ENCODE data around the gene MGST3. TPM values are rescaled to one million over a fixed set of nuclear protein-coding genes. Genes with fewer than 3 reads are reported as not detected.

Gene MGST3
- polyA plus RNA-seq, 3 donors, result 57.9 to 228 (median 189) TPM

DNA sequence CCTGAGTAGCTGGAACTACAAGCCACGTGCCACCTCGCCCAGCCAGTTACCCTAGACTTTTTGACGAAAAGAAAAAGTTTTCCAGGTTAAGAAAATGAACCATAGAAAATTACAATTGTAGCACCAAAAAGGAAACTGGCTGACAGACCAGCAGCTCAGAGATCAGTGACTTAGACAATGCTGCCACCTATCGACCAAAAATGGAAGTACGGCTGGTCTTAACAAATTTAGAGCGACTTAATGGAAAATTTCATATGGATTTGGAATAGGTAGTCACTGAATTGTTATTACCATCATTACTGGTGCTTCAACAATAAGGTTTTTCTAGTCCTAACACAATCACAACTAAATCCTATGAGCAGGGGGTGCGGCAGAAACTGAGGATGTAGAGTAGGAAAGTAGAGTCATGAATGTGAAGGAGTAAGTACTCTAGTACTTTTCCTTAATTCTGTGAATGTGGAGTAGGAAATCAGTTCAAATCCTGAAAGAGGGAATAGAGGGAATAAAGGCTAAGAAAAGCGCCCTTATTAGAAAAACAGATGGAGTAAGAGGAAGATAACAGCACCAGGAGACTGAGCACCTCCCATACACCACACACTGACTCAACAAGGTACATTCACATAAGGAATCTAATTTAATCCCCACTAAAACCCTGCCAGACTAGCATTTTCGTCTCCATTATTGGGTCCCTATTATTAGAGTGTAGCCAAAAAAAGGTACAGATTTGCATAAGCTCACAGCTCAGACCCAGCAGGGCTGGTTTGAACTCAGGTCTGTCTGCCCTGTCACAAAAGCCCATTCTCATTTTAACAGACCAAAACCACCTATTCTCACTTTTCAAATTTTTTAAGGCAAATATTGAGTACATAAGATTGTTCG, 37.9 kb upstream of the MGST3 start:
- TF ChIP-seq, protein P1, sequence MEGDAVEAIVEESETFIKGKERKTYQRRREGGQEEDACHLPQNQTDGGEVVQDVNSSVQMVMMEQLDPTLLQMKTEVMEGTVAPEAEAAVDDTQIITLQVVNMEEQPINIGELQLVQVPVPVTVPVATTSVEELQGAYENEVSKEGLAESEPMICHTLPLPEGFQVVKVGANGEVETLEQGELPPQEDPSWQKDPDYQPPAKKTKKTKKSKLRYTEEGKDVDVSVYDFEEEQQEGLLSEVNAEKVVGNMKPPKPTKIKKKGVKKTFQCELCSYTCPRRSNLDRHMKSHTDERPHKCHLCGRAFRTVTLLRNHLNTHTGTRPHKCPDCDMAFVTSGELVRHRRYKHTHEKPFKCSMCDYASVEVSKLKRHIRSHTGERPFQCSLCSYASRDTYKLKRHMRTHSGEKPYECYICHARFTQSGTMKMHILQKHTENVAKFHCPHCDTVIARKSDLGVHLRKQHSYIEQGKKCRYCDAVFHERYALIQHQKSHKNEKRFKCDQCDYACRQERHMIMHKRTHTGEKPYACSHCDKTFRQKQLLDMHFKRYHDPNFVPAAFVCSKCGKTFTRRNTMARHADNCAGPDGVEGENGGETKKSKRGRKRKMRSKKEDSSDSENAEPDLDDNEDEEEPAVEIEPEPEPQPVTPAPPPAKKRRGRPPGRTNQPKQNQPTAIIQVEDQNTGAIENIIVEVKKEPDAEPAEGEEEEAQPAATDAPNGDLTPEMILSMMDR (IDR thresholded peaks at IDR 0.05), result peak; percentile 94

DNA sequence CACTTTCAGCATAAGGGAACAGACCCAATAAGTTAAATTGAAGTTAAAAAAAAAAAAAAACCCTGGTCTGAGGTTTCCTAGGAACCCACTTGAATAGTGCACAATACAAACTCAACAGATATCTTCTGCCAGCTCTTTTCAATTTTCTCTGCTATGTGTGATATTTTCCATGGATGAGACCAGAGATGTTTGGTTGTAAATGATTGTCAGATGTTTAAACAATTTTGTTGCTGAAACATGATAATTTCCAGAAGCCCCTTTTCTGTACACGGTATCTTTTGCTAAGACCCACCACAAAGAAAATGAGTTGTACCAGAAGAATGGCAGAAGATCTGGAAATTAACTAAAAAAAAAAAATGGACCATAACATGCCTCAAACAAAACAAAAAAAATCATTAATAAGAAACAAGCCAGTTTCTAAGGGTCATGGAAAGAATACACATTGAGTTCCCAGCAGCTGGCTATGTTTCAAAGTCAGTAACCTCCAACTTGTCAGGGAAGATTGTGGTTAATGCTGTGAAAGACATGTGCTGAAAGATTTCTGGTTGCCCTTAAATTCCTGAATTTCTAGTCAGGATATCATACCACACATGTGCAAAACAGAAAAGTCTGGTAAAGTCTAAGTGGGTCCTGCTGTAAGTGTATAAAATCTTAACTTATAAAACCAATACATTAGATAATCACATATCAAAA, 35.6 kb upstream of the MGST3 start:
- Histone ChIP-seq H3K9me3 (replicated peaks in 1 of 2; ENCODE audit: control insufficient read depth in 1 of 2, insufficient read depth in 1 of 2, low read length in 2 of 2) (no peaks in the 10 kb centered on the region), H3K36me3 (replicated peaks in 1 of 2; ENCODE audit: control insufficient read depth in 1 of 2, insufficient read depth in 2 of 2, low read length in 2 of 2) (no peaks in the 10 kb centered on the region), H2AFZ (ENCODE audit: insufficient read depth, low read depth, low read length, poor library complexity, severe bottlenecking) (no peak overlapping the region), H3K4me3 (replicated peaks in 1 of 3; ENCODE audit: low read depth in 2 of 3, low read length in 3 of 3) (no peak overlapping the region), H3K79me2 (ENCODE audit: insufficient read depth, low read length) (no peaks in the 10 kb centered on the region), H3K4me2 (replicated peaks; ENCODE audit: extremely low read depth, low read length, poor library complexity, severe bottlenecking) (no peak overlapping the region), H3K27ac (ENCODE audit: low read depth in 1 of 2, low read length in 2 of 2) (no peak overlapping the region), H3K4me1 (ENCODE audit: control insufficient read depth in 1 of 2, insufficient read depth in 2 of 2, low read length in 2 of 2) (peaks cover 13 to 15% of the 10 kb centered on the region in 2 donors), H3K27me3 (ENCODE audit: control insufficient read depth in 2 of 2, insufficient read depth in 2 of 2, low read length in 2 of 2) (peaks cover 50 to 64% of the 10 kb centered on the region in 2 donors), H4K20me1 (ENCODE audit: insufficient read depth, low read length) (no peaks in the 10 kb centered on the region), H3K9ac (ENCODE audit: insufficient read depth, low read length, poor library complexity, severe bottlenecking) (no peak overlapping the region)
- no peaks in the 10 kb centered on the region for H3K36me3 Mint-ChIP-seq
- peaks cover 24% of the 10 kb centered on the region for H3K4me1 Mint-ChIP-seq
- DNase-seq, result no peak
- no CpG with 5 or more reads among the region's 1 CpG for WGBS (ENCODE audit: insufficient coverage)
- peak overlapping the region in 1 of 2 donors; percentile 52 for H3K4me3 Mint-ChIP-seq
- intact Hi-C loops (cut with micrococcal nuclease), result loop anchor here in 1 of 2 donors (2.0 to 5.0 kb wide), 3 partner anchors 37 to 203 kb away; partner anchors contain the start of genes ALDH9A1 and MGST3
- TF ChIP-seq, protein P1 (IDR thresholded peaks at IDR 0.05), result no peak
- no peak overlapping the region for H3K27ac Mint-ChIP-seq
- H3K9me3 Mint-ChIP-seq, result peaks cover 0 to 7% (median 0%) of the 10 kb centered on the region in 7 donors
- peaks cover 62 to 78% (median 67%) of the 10 kb centered on the region in 3 donors for H3K27me3 Mint-ChIP-seq (ENCODE audit: low read depth in 3 of 3)

More for the DNA sequence above, 37.9 kb upstream of the MGST3 start:
- H3K4me1 ChIP-seq (ENCODE audit: control insufficient read depth in 1 of 2, insufficient read depth in 2 of 2, low read length in 2 of 2), result peaks cover 7 to 9% of the 10 kb centered on the region in 2 donors
- H3K27ac ChIP-seq (ENCODE audit: low read depth in 1 of 2, low read length in 2 of 2), result no peak overlapping the region
- H3K9me3 Mint-ChIP-seq, result peaks cover 0 to 7% (median 0%) of the 10 kb centered on the region in 7 donors
- peaks cover 71 to 91% (median 86%) of the 10 kb centered on the region in 3 donors for H3K27me3 Mint-ChIP-seq (ENCODE audit: low read depth in 3 of 3)
- no peak overlapping the region for H3K9ac ChIP-seq (ENCODE audit: insufficient read depth, low read length, poor library complexity, severe bottlenecking)
- no peaks in the 10 kb centered on the region for H3K79me2 ChIP-seq (ENCODE audit: insufficient read depth, low read length)
- no peaks in the 10 kb centered on the region for H3K36me3 Mint-ChIP-seq
- H3K4me2 ChIP-seq (replicated peaks; ENCODE audit: extremely low read depth, low read length, poor library complexity, severe bottlenecking), result no peak overlapping the region
- H3K4me3 Mint-ChIP-seq, result peak overlapping the region in 1 of 2 donors; percentile 79
- intact Hi-C loops (cut with micrococcal nuclease), result loop anchor here (1.0 to 5.0 kb wide), 2 partner anchors 200 to 336 kb away; no protein-coding TSS in a partner anchor
- H2AFZ ChIP-seq (ENCODE audit: insufficient read depth, low read depth, low read length, poor library complexity, severe bottlenecking), result no peak overlapping the region
- no peaks in the 10 kb centered on the region for H3K36me3 ChIP-seq (replicated peaks in 1 of 2; ENCODE audit: control insufficient read depth in 1 of 2, insufficient read depth in 2 of 2, low read length in 2 of 2)
- no peak overlapping the region for H3K4me3 ChIP-seq (replicated peaks in 1 of 3; ENCODE audit: low read depth in 2 of 3, low read length in 3 of 3)
- H3K4me1 Mint-ChIP-seq, result peaks cover 14% of the 10 kb centered on the region
- H4K20me1 ChIP-seq (ENCODE audit: insufficient read depth, low read length), result no peaks in the 10 kb centered on the region
- H3K27ac Mint-ChIP-seq, result no peak overlapping the region
- peak; percentile 68 to 81 (median 75) for DNase-seq
- WGBS (ENCODE audit: insufficient coverage), result 0% methylated on average over 2 of the region's 10 CpGs
- H3K27me3 ChIP-seq (ENCODE audit: control insufficient read depth in 2 of 2, insufficient read depth in 2 of 2, low read length in 2 of 2), result peaks cover 70 to 85% of the 10 kb centered on the region in 2 donors
- no peaks in the 10 kb centered on the region for H3K9me3 ChIP-seq (replicated peaks in 1 of 2; ENCODE audit: control insufficient read depth in 1 of 2, insufficient read depth in 1 of 2, low read length in 2 of 2)

Data from CD14-positive monocyte (primary cell).